ENCODE measurements around the gene NPTN.

- TF ChIP-seq CTCF (IDR thresholded peaks at IDR 0.05) (no peak), POLR2A (IDR thresholded peaks at IDR 0.05) (no peak)
Measured at GRCh38 chr15:73621286-73621826, 11.8 kb downstream of the NPTN start.

Data from vagina (tissue), 2 donors.